Measurements from ENCODE around the gene MBD3L4. TPM values are rescaled to one million over a fixed set of nuclear protein-coding genes. Genes with fewer than 3 reads are reported as not detected.

Gene MBD3L4
- total and polyA plus RNA-seq, 2 of the 13 experiments (the other 11 are each of a cell fraction or from before 2014, with no cell fraction given), result not detected

- ATAC-seq, result no peak
- H3K4me3 ChIP-seq (replicated peaks in 1 of 3; ENCODE audit: insufficient read depth in 1 of 3, low read depth in 2 of 3, low read length in 3 of 3), result no peak overlapping the region
- BruUV-seq (replicated peaks), result TSS peak; percentile 45
Measured at GRCh38 chr19:7083076-7083956, 43.3 kb upstream of the MBD3L4 start.

GRCh38 chr19:7078008-7078407, 38.0 kb upstream of the MBD3L4 start:
- Histone ChIP-seq H3K27ac (ENCODE audit: extremely low read length, insufficient read depth, low read length) (no peak overlapping the region), H3K79me2 (ENCODE audit: insufficient read depth, low read length) (no peaks in the 10 kb centered on the region), H3K36me3 (replicated peaks in 1 of 2; ENCODE audit: control insufficient read depth in 1 of 2, insufficient read depth in 2 of 2, low read length in 2 of 2) (peaks cover 29 to 82% of the 10 kb centered on the region in 2 experiments), H3K9ac (ENCODE audit: insufficient read depth, low read depth, low read length) (no peak overlapping the region), H2AFZ (ENCODE audit: low read length) (no peak overlapping the region), H3K4me2 (ENCODE audit: low read depth, low read length) (no peak overlapping the region), H3K27me3 (ENCODE audit: control insufficient read depth in 1 of 2, insufficient read depth in 2 of 2, low read length in 2 of 2) (no peaks in the 10 kb centered on the region), H3K4me3 (replicated peaks in 1 of 3; ENCODE audit: insufficient read depth in 1 of 3, low read depth in 2 of 3, low read length in 3 of 3) (no peak overlapping the region), H3K4me1 (ENCODE audit: insufficient read depth, low read length) (no peaks in the 10 kb centered on the region), H4K20me1 (ENCODE audit: insufficient read depth, low read length) (no peaks in the 10 kb centered on the region), H3K9me3 (ENCODE audit: low read length) (peaks cover 53% of the 10 kb centered on the region)
- no peak for DNase-seq (ENCODE audit: low spot score)
- ATAC-seq, result no peak
- FAIRE-seq, result no peak
- WGBS (ENCODE audit: low lambda C conversion rate), result 98% methylated on average over 2 of the region's 2 CpGs
- POLR2A ChIA-PET, result interaction anchor here (0.5 kb wide), 1 partner anchor 17 kb away, joined by 3 read pairs; no protein-coding TSS in a partner anchor
- CTCF ChIA-PET (ENCODE audit: low intra/inter-chr PET ratio, low total read pairs), result no interaction called here
- intact Hi-C loops (cut with micrococcal nuclease; ENCODE audit: unreplicated experiment) (no loop called here), in situ Hi-C loops (cut with HindIII; ENCODE audit: extremely low pct_ligation_motif_present, low pct_unique_long_range_greater_than_20kb) (no loop called here)
- no TSS peak for BruUV-seq (replicated peaks)
- TF ChIP-seq ZNF235 (CRISPR knock-in tag; IDR thresholded peaks at IDR 0.05; ENCODE audit: borderline replicate concordance), result no peak
- no peak for TF ChIP-seq TARDBP (CRISPR knock-in tag; IDR thresholded peaks at IDR 0.05)
- TF ChIP-seq ZBTB33 (CRISPR knock-in tag; IDR thresholded peaks at IDR 0.05), result peak; percentile 89
- TF ChIP-seq ZNF724P (CRISPR knock-in tag; IDR thresholded peaks at IDR 0.05; ENCODE audit: borderline replicate concordance), result no peak
- TF ChIP-seq ZNF780A (CRISPR knock-in tag; IDR thresholded peaks at IDR 0.05), result no peak
- no peak for TF ChIP-seq GTF3A (CRISPR knock-in tag; conservative IDR thresholded peaks at IDR 0.05)
- TF ChIP-seq SKI (IDR thresholded peaks at IDR 0.05; ENCODE audit: partially characterized antibody), result no peak

More at GRCh38 chr19:7083076-7083956, 43.3 kb upstream of the MBD3L4 start:
- Histone ChIP-seq H3K9me3 (ENCODE audit: low read length) (peaks cover 76% of the 10 kb centered on the region), H3K36me3 (replicated peaks in 1 of 2; ENCODE audit: control insufficient read depth in 1 of 2, insufficient read depth in 2 of 2, low read length in 2 of 2) (peaks cover 26 to 61% of the 10 kb centered on the region in 2 experiments), H3K4me2 (ENCODE audit: low read depth, low read length) (no peak overlapping the region), H3K4me1 (ENCODE audit: insufficient read depth, low read length) (no peaks in the 10 kb centered on the region), H3K27ac (ENCODE audit: extremely low read length, insufficient read depth, low read length) (no peak overlapping the region), H2AFZ (ENCODE audit: low read length) (no peak overlapping the region), H3K9ac (ENCODE audit: insufficient read depth, low read depth, low read length) (no peak overlapping the region), H4K20me1 (ENCODE audit: insufficient read depth, low read length) (no peaks in the 10 kb centered on the region), H3K79me2 (ENCODE audit: insufficient read depth, low read length) (no peaks in the 10 kb centered on the region), H3K27me3 (ENCODE audit: control insufficient read depth in 1 of 2, insufficient read depth in 2 of 2, low read length in 2 of 2) (no peaks in the 10 kb centered on the region)
- in situ Hi-C loops (cut with HindIII; ENCODE audit: extremely low pct_ligation_motif_present, low pct_unique_long_range_greater_than_20kb) (no loop called here), intact Hi-C loops (cut with micrococcal nuclease; ENCODE audit: unreplicated experiment) (no loop called here)
- FAIRE-seq (no peak), DNase-seq (ENCODE audit: low spot score) (no peak)
- CTCF ChIA-PET (ENCODE audit: low intra/inter-chr PET ratio, low total read pairs), result no interaction called here
- POLR2A ChIA-PET, result interaction anchor here (1.5 kb wide), 1 partner anchor 14 kb away, joined by 5 read pairs; the partner anchor contains the start of gene ZNF557
- WGBS (ENCODE audit: low lambda C conversion rate), result 97% methylated on average over 15 of the region's 15 CpGs
- TF ChIP-seq TOPORS (CRISPR knock-in tag; IDR thresholded peaks at IDR 0.05) (no peak), ZIK1 (CRISPR knock-in tag; IDR thresholded peaks at IDR 0.05; ENCODE audit: borderline replicate concordance, low read depth) (no peak), NFRKB (IDR thresholded peaks at IDR 0.05) (no peak), ZNF274 (CRISPR knock-in tag; IDR thresholded peaks at IDR 0.05) (peak; percentile 100), RBAK (CRISPR knock-in tag; IDR thresholded peaks at IDR 0.05) (peak; percentile 57; the same call in 1 of the 2 replicates), ZNF644 (CRISPR knock-in tag; IDR thresholded peaks at IDR 0.05; ENCODE audit: low read depth) (no peak), RFXANK (CRISPR knock-in tag; IDR thresholded peaks at IDR 0.05) (no peak), SYNCRIP (IDR thresholded peaks at IDR 0.05; ENCODE audit: insufficient read depth, low read depth, low read length) (no peak)
